Measurements from ENCODE around the gene MAP3K2.

The MAP3K2 gene

DNA sequence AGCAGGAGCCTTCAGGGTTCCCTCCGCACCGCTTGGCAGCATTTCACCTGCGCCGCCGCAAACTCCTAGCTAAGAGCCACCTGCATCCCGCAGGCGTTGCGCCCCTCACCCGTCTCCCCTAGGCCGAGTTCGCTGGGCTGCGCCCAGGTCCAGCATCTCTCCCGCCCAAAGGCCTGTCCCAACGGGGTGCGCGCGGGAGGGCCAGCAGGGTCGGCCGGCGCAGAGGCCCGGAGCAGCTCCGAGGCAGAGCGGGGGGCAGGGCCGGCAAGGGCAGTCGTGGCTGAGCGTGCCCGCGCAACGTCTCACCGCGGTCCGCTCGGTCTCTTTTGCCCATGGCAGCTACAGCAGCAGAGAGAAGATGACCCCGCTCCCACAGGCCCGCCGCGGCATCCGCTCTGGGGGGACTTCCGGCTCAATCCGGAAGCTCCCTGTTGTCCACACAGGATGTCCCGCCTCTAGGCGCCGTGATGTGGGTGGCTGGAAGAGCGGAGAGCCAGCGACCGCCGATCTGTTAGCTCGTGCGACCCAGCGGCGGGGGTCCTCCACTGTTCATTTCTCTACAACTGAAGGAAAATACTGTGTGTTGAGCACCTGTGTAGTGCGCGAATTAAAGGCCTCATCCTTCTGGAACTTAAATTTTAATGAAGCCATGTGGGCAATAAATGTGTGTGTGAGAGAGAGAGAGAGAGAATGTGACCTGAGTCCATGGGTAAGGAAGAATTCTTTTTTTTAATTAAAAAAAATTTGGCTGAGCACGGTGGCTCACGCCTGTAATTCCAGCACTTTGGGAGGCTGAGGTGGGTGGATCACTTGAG is 93.8 kb downstream of the MAP3K2 start, which contains the start of gene ERCC3:
TSS of gene ERCC3 (minus strand) at position 397 of the 815 bp plus-strand sequence. CDS start at position 334, 63 bp downstream.
- peak; percentile 77 to 83 for DNase-seq (ENCODE audit: low read depth in 2 of 2)

DNA sequence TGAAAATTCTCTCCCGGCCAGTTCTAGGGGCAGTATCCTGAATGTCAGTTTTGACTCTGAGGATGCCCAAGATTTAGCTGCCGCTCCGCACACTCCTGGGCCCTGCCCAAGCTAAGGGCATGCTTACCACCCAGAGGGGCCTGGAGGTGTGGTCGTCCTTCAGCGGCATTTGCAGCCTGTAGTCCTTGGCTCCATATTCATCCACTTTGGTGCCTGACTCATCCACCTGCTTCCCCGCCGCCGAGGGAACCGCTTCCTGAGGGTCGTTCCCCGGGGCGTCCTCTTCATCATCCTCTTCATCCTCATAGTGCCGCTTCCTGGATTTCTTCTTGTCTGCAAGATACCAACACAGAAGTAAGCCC is 94.4 kb downstream of the MAP3K2 start:
- DNase-seq (ENCODE audit: low read depth in 2 of 2): peak in 1 of 2 donors; percentile 3

DNA sequence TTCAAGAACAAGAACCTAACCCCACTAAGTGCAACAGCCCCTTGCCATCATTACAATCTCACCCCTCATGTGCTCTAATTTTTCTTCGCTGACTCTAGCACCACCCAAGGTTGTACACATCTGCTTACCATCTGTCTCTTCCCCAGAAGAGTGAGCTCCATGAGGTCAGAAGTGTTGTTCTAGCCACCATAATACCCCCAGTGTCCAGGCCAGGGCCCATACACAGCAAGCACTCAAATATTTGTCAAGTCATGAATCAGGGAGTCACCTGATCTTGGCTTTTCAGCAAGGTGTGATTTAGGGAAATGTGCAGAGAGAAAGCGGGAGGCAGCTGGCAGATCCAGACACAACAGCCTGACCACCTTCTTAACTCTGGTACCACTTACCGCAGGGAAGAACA is 99.5 kb downstream of the MAP3K2 start:
- no peak for DNase-seq (ENCODE audit: low read depth in 2 of 2)

GRCh38 chr2:127283275-127283674 is 104.5 kb downstream of the MAP3K2 start:
- DNase-seq (ENCODE audit: low read depth in 2 of 2): no peak

DNA sequence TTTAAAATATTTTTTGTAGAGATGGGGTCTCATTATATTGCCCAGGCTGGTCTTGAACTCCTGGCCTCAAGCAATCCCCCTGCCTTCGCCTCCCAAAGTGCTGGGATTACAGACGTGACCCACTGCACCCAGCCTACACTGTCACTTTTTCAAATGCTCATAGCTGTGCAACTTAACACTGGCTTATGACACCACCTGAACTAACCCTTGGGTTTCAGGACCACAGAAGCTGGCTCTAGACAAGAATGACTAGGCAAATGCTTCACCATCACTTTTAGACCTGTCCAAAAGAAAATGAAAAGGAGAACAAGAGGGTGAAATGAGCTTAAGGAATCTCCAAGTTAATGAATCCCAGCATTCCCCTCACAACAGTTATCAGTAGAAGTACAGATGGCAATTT is 107.1 kb downstream of the MAP3K2 start:
- DNase-seq (ENCODE audit: low read depth in 2 of 2): no peak

DNA sequence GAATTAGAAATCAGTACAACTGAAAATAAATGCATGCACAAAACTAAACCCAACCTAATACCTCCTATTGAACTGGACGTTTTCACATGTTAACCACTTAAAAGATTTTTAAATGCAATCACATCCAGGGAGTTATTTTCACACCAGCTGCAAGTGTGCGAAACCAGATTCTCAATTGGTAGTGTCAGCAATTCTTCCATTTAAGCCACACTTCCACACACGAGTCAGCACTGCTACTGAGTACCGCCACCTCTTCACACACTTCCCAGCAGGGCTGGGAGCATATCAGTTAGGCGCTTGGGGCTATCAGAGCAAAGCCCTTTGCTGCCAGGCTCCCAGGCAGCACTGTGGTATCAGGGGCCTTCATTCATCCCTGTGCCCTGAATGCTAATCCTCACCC is 108.0 kb downstream of the MAP3K2 start:
- no peak for DNase-seq (ENCODE audit: low read depth in 2 of 2)

GRCh38 chr2:127278959-127279358 is 108.8 kb downstream of the MAP3K2 start:
- DNase-seq (ENCODE audit: low read depth in 2 of 2): no peak

GRCh38 chr2:127277028-127277427 is 110.7 kb downstream of the MAP3K2 start:
- no peak for DNase-seq (ENCODE audit: low read depth in 2 of 2)

DNA sequence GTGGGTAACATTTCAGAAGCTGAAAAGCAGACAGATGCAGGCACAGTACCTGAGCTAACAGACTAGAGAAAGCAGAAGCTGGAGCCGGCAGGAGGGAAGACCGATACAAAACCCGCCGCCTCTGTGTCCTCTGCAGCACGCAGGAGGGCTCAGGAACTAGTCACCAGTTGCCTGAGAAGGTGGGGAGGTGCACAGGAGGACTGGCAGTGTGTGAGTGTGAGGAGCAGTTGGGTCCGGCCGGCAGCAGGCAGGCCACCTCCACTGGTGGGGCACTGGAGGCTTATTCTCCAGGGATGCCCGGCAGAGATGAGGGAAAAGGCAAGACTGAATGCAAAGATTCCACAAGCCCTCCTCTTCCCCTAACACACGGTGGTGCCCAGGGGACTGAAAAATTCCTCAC is 112.0 kb downstream of the MAP3K2 start:
- DNase-seq (ENCODE audit: low read depth in 2 of 2): no peak

GRCh38 chr2:127275356-127275755 is 112.4 kb downstream of the MAP3K2 start:
- no peak for DNase-seq (ENCODE audit: low read depth in 2 of 2)

DNA sequence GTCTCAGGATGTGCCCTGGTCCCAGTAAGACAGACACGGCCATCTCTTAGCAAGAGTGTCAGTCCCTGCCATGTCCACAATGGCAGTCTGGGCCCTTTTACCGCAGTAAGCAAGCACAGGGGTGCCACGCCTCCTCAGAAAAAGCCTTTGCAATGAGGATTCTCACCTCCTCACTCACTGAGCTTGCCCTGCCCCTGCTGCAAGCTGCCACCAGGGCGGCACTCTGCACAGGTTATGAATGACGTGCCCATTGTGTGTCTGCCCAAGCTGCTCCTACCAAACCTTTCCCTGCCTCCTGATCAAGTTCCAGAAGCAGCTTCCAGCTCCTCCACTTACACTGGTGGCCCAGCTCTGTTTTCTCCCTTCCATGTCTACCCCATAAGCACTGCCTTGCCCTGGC is 117.1 kb downstream of the MAP3K2 start:
- no peak for DNase-seq (ENCODE audit: low read depth in 2 of 2)

DNA sequence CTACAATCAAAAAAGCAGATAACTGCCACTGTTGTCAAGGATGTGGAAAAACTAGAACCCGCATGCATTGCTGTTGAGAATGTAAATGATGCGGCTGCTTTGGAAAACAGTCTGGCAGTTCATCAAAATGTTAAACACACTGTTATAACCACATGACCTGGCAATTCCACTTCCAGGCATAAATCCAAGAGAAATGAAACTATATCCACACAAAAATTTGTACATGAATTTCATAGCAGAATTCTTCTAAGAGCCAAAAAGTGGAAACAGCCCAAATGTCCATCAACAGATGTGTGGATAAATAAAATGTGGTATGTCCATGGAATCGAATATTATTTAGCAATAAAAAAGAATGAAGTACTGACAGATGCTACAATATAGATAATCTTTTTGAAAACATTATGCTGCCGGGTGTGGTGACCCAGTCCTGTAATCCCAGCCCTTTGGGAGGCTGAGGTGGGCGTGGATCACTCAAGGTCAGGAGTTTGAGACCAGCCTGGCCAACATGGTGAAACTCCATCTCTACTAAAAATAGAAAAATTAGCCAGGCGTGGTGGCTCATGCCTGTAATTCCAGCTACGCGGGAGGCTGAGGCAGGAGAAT is 125.9 kb downstream of the MAP3K2 start:
- DNase-seq (ENCODE audit: low read depth in 2 of 2): no peak

DNA sequence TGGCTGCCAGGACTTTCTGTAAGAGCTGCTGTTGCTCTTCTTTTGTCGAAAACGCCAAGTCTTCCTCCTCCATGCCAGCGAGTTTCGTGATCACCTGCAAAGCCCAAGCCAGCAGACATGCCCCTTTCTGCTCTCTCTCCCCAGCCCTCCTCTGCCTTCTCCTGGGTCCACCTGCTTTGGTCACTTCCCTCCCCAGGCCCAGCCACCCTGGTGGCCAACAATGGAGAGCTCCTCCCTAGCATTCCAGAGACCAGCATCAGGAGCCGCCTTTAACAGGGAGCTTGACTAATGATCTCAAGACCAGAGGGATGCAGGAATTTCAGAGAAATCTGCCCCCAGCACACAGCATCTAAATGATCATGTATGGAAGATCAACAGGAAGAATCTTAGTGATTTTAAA is 128.4 kb downstream of the MAP3K2 start:
- no peak for DNase-seq (ENCODE audit: low read depth in 2 of 2)

- DNase-seq (ENCODE audit: low read depth in 2 of 2): no peak
Observed at GRCh38 chr2:127256866-127257265, 130.9 kb downstream of the MAP3K2 start.

- no peak for DNase-seq (ENCODE audit: low read depth in 2 of 2)
Observed at GRCh38 chr2:127256381-127256780, 131.4 kb downstream of the MAP3K2 start.

DNA sequence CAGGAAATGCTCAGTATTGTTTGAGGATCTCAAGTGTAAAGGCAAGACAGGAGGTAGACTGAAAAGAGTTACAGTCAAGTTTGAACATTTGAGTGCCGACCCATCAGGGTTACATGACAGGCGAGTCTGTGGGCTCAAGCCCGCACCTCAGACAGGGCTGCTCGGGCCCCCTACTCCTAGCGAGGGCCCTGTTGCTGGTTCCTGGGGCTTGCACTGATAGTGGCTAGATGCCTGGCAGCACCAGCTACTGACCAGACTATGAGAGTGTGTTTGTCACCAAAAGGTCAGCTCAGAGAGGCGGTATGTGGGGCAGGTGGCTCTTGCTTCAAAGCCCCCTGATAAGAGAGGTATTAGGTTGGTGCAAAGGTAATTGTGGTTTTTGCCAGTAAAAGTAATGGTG is 132.1 kb downstream of the MAP3K2 start:
- no peak for DNase-seq (ENCODE audit: low read depth in 2 of 2)

DNA sequence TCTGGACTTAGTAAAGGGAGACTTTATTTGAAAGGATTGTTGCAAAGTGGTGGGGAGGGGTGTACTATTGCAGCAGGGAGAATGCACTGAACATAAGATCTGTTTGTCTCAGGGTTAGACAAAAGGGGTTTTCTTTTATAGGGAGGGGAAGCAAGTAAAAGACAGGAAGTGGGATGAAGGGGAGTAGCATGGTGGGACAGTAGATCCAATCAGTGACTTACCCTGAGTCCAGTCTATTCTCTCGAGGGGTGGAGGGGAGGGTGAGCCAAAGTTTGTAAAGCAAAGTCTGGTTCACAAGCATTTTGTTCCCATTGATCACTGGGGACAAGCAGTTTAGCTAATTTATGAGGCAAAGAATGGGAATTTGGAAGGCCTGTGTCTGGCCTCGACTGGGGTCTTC is 132.6 kb downstream of the MAP3K2 start:
- DNase-seq (ENCODE audit: low read depth in 2 of 2): no peak

- no peak for DNase-seq (ENCODE audit: low read depth in 2 of 2)
Observed at GRCh38 chr2:127254386-127254981, 133.3 kb downstream of the MAP3K2 start.

All from stimulated activated CD8-positive, alpha-beta memory T cell treated with anti-CD3 and anti-CD28 coated beads, Interleukin-2, amount 100 ng/mL, for 48 hours (primary cell).